Transverse colon (tissue), 4 donors: ENCODE measurements around the gene MTHFSD. TPM values are rescaled to one million over a fixed set of nuclear protein-coding genes. Genes with fewer than 3 reads are reported as not detected.

Source experiments
- DNase-seq: peaks from one replicate; pipeline ENCODE4 v3.0.0-alpha.2; 2019
- H3K27ac ChIP-seq, 4 donors: fragments of 200-600 bp; sonication (generic); 2 replicates each; pipeline ENCODE4 v1.5.1; 2016 to 2018; ENCODE audit warnings: inconsistent platforms in 4 of 4
- H3K27me3 ChIP-seq: fragments of 200-600 bp; sonication (generic); 2 replicates; pipeline ENCODE4 v1.5.1; 2017; ENCODE audit warnings: inconsistent platforms
- H3K36me3 ChIP-seq, 4 donors: fragments of 200-600 bp; sonication (generic); 2 replicates each; pipeline ENCODE4 v1.5.1; 2017 to 2019; ENCODE audit warnings: inconsistent platforms in 4 of 4
- H3K4me1 ChIP-seq, 4 donors: fragments of 200-600 bp; sonication (generic); 2 replicates each; pipeline ENCODE4 v1.5.1; 2017 to 2020; ENCODE audit warnings: inconsistent platforms in 4 of 4
- H3K4me3 ChIP-seq, 4 donors: fragments of 200-600 bp; sonication (generic); 1 replicate in 1 of 4; 2 replicates in 3 of 4; pipeline versions ENCODE4 v1.5.1 to v1.6.1; 2017 to 2019; ENCODE audit warnings: inconsistent platforms in 4 of 4
- H3K9me3 ChIP-seq, 2 donors: fragments of 200-600 bp; sonication (generic); 2 replicates each; pipeline ENCODE4 v1.5.1; 2017 to 2019; ENCODE audit warnings: inconsistent platforms in 2 of 2
- CTCF ChIP-seq, 5 experiments: fragments of 200-600 bp in 3 of 5; fragments of 450-650 bp in 2 of 5; sonication (generic) in 3 of 5; IDR thresholded peaks; 1 replicate in 2 of 5; 2 replicates in 3 of 5; pipeline ENCODE4 v1.5.1; 2016 to 2017; ENCODE audit warnings: antibody characterized with exemption in 5 of 5, inconsistent platforms in 3 of 5, mild to moderate bottlenecking in 2 of 5, moderate library complexity in 1 of 5
- EP300 ChIP-seq: sonication (generic); formaldehyde crosslinking; IDR thresholded peaks from one replicate; pipeline ENCODE4 v1.6.1; 2017; ENCODE audit warnings: antibody characterized with exemption, low read depth
- POLR2A ChIP-seq: fragments of 450-650 bp; IDR thresholded peaks from one replicate; pipeline ENCODE4 v1.6.1; 2016; ENCODE audit warnings: antibody characterized with exemption, mild to moderate bottlenecking, moderate library complexity
- POLR2AphosphoS5 ChIP-seq, 3 donors: sonication (generic); formaldehyde crosslinking; IDR thresholded peaks; one replicate each; pipeline ENCODE4 v1.6.1; 2016; ENCODE audit warnings: antibody characterized with exemption in 3 of 3
- WGBS, 2 donors: methylation state at CpG; one replicate each; pipeline ENCODE4 v1.1.5; 2018; ENCODE audit warnings: low coverage in 1 of 2; 5-methylcytosine and 5-hydroxymethylcytosine counted together
- in situ Hi-C, 4 donors: fragments of 200-750 bp; cut with MboI; loops; one replicate each; pipeline versions ENCODE4 v1.15.0 to v1.15.1; 2017; ENCODE audit warnings: low sequenced_read_pairs in 3 of 4, low pct_ligation_motif_present in 1 of 4, low pct_unique_long_range_greater_than_20kb in 1 of 4
- intact Hi-C: fragments of 100-400 bp; cut with DNase I; formaldehyde crosslinking; loops from one replicate; pipeline ENCODE4 v1.15.1; 2023; ENCODE audit warnings: low total_unique reads
- total RNA-seq, 4 donors: library from RNA; depleted of rRNA; stranded (reverse); fragments of >200 nt; gene quantifications; one replicate each; pipeline ENCODE4 v1.1.0, GENCODE V29; 2016

The MTHFSD gene
- total RNA-seq, 4 donors from 2014 or later = 25.4 to 51.1 (median 30.0) TPM

GRCh38 chr16:86522634-86523033, 32.4 kb downstream of the MTHFSD start:
- in situ Hi-C loops (loop anchor here (10.0 to 25.0 kb wide), 6 partner anchors 185 to 710 kb away; no protein-coding TSS in a partner anchor), intact Hi-C loops (no loop called here)
- TF ChIP-seq EP300 (no peak), CTCF (IDR thresholded peaks at IDR 0.05) (no peak), POLR2AphosphoS5 (IDR thresholded peaks at IDR 0.05) (no peak), POLR2A (no peak)
- peaks cover 6 to 22% (median 9%) of the 10 kb centered on the region in 4 donors for H3K4me1 ChIP-seq
- H3K27me3 ChIP-seq = peaks cover 8% of the 10 kb centered on the region
- DNase-seq = no peak
- no peak overlapping the region for H3K27ac ChIP-seq
- no peaks in the 10 kb centered on the region for H3K36me3 ChIP-seq
- no peak overlapping the region for H3K4me3 ChIP-seq
- 75 to 80% methylated on average over 16 of the region's 16 CpGs for WGBS, 2 donors
- H3K9me3 ChIP-seq = no peaks in the 10 kb centered on the region

- Histone ChIP-seq H3K9me3 (no peaks in the 10 kb centered on the region), H3K4me1 (peaks cover 6 to 22% (median 9%) of the 10 kb centered on the region in 4 donors), H3K27me3 (peaks cover 19% of the 10 kb centered on the region), H3K27ac (no peak overlapping the region), H3K36me3 (no peaks in the 10 kb centered on the region), H3K4me3 (no peak overlapping the region)
- 68 to 81% methylated on average over 11 to 35 of the region's 35 CpGs for WGBS, 2 donors
- TF ChIP-seq POLR2AphosphoS5 (IDR thresholded peaks at IDR 0.05) (no peak), EP300 (no peak), CTCF (IDR thresholded peaks at IDR 0.05) (no peak), POLR2A (no peak)
- no peak for DNase-seq
- in situ Hi-C loops (loop anchor here (10.0 to 25.0 kb wide), 6 partner anchors 184 to 709 kb away; no protein-coding TSS in a partner anchor), intact Hi-C loops (loop anchor here (2.0 kb wide), 1 partner anchor 449 kb away; no protein-coding TSS in a partner anchor)
Observed at GRCh38 chr16:86521236-86522197, 33.5 kb downstream of the MTHFSD start.

GRCh38 chr16:86520317-86521210, 34.5 kb downstream of the MTHFSD start:
- DNase-seq = no peak
- Histone ChIP-seq H3K4me1 (peaks cover 6 to 22% (median 9%) of the 10 kb centered on the region in 4 donors), H3K9me3 (no peaks in the 10 kb centered on the region), H3K4me3 (peak overlapping the region in 1 of 4 donors; percentile 3), H3K27me3 (peaks cover 28% of the 10 kb centered on the region), H3K27ac (peak overlapping the region in 3 of 4 donors; percentile 94 to 97 (median 95)), H3K36me3 (no peaks in the 10 kb centered on the region)
- in situ Hi-C loops = loop anchor here (10.0 to 25.0 kb wide), 6 partner anchors 183 to 708 kb away; no protein-coding TSS in a partner anchor
- intact Hi-C loops = loop anchor here (2.0 kb wide), 1 partner anchor 448 kb away; no protein-coding TSS in a partner anchor
- WGBS, 2 donors = 33 to 47% methylated on average over 12 to 30 of the region's 30 CpGs
- peak in 2 of 5 experiments; percentile 1 to 4 for TF ChIP-seq CTCF (IDR thresholded peaks at IDR 0.05)
- TF ChIP-seq POLR2A = no peak
